HCT116 (cell line): ENCODE data around the gene RARS2. TPM values are rescaled to one million over a fixed set of nuclear protein-coding genes. Genes with fewer than 3 reads are reported as not detected.

Experiments
- ATAC-seq: fragments of 200-7000 bp; cut with Tn5 transposase; 2 replicates; pipeline ENCODE4 v1.9.1; 2020; ENCODE audit warnings: mild to moderate bottlenecking, moderate library complexity
- BruUV-seq: library from RNA; stranded (reverse); fragments of 400-500 nt; replicated peaks from 2 replicates; lab custom pipeline; 2021; lab: Mats Ljungman, UMichigan
- CTCF ChIA-PET: fragments of 300-600 bp; sonication (Branson Sonifier 250); formaldehyde crosslinking; loops from one replicate; lab custom pipeline; 2021; ENCODE audit warnings: antibody characterized with exemption; lab: Charles Lee
- POLR2A ChIA-PET: fragments of 300-600, 350-600 bp; sonication (Branson Sonifier 250); formaldehyde crosslinking; loops from one replicate; lab custom pipeline; 2021; ENCODE audit warnings: antibody characterized with exemption; lab: Charles Lee
- RAD21 ChIA-PET, 2 experiments: fragments of 300-600 bp; sonication (Branson Sonifier 250); formaldehyde crosslinking; loops; one replicate each; lab custom pipeline; 2023; ENCODE audit warnings: low total read pairs in 2 of 2; ENCODE audit not compliant: uncharacterized antibody in 2 of 2, unreplicated experiment in 2 of 2, low non-redundant PET in 1 of 2; lab: Charles Lee
- DNase-seq: peaks from one replicate; pipeline ENCODE4 v3.0.0-alpha.2; 2010; ENCODE audit warnings: low read depth, low spot score
- H2AFZ ChIP-seq: fragments of 200-600 bp; shearing (Covaris generic), sonication (generic); 2 replicates; pipeline ENCODE4 v1.6.1; 2017; ENCODE audit warnings: low read depth, mixed run types, mixed read lengths, antibody characterized with exemption, low read length; ENCODE audit not compliant: poor library complexity, severe bottlenecking
- H3K27ac ChIP-seq: 2 replicates; pipeline ENCODE4 v1.5.1; 2012; ENCODE audit warnings: low read depth, low read length
- H3K27me3 ChIP-seq: fragments of 200-600 bp; sonication (generic); 2 replicates; pipeline ENCODE4 v1.6.1; 2016; ENCODE audit warnings: mixed run types, low read length, mixed read lengths; ENCODE audit not compliant: insufficient read depth
- H3K36me3 ChIP-seq, 2 experiments: fragments of 200-500 bp in 1 of 2; fragments of 200-600 bp in 1 of 2; sonication (Bioruptor generic) in 1 of 2; sonication (generic) in 1 of 2; 2 replicates each; pipeline versions ENCODE4 v1.5.1 to v1.6.1; 2014 to 2016; ENCODE audit warnings: low read length in 2 of 2, inconsistent platforms in 1 of 2, mixed read lengths in 1 of 2, mixed run types in 1 of 2; ENCODE audit not compliant: insufficient read depth in 2 of 2, control insufficient read depth in 1 of 2
- H3K4me1 ChIP-seq, 2 experiments: fragments of 200-600 bp in 1 of 2; sonication (generic) in 1 of 2; 2 replicates each; pipeline versions ENCODE4 v1.5.1 to v1.6.1; 2012 to 2017; ENCODE audit warnings: low read length in 2 of 2, inconsistent platforms in 1 of 2, mild to moderate bottlenecking in 1 of 2, mixed read lengths in 1 of 2, mixed run types in 1 of 2, moderate library complexity in 1 of 2; ENCODE audit not compliant: insufficient read depth in 2 of 2, control insufficient read depth in 1 of 2
- H3K4me2 ChIP-seq: fragments of 200-600 bp; sonication (generic); 2 replicates; pipeline ENCODE4 v1.6.1; 2017; ENCODE audit warnings: mixed run types, low read length, mixed read lengths
- H3K4me3 ChIP-seq, 2 experiments: fragments of 200-600 bp in 1 of 2; sonication (generic) in 1 of 2; replicated peaks in 1 of 2; 2 replicates each; pipeline ENCODE4 v1.5.1; 2011 to 2016; ENCODE audit warnings: low read length in 2 of 2, control low read depth in 1 of 2, low read depth in 1 of 2, mild to moderate bottlenecking in 1 of 2, mixed read lengths in 1 of 2, mixed run types in 1 of 2
- H3K79me2 ChIP-seq: fragments of 200-600 bp; sonication (generic); 2 replicates; pipeline ENCODE4 v1.6.1; 2017; ENCODE audit warnings: mild to moderate bottlenecking, mixed run types, low read length, moderate library complexity, mixed read lengths; ENCODE audit not compliant: insufficient read depth
- H3K9ac ChIP-seq: fragments of 200-600 bp; sonication (generic); 2 replicates; pipeline ENCODE4 v1.6.1; 2016; ENCODE audit warnings: low read length, mixed read lengths
- H3K9me2 ChIP-seq: fragments of 200-600 bp; sonication (generic), shearing (Covaris generic); 2 replicates; pipeline ENCODE4 v1.6.1; 2017; ENCODE audit warnings: mixed run types, mild to moderate bottlenecking, moderate library complexity; ENCODE audit not compliant: insufficient read depth
- H3K9me3 ChIP-seq, 2 experiments: fragments of 200-500 bp in 1 of 2; fragments of 200-600 bp in 1 of 2; sonication (Bioruptor generic) in 1 of 2; sonication (generic) in 1 of 2; 2 replicates each; pipeline ENCODE4 v1.6.1; 2014 to 2017; ENCODE audit warnings: low read length in 2 of 2, mixed read lengths in 2 of 2, inconsistent platforms in 1 of 2, low read depth in 1 of 2, mild to moderate bottlenecking in 1 of 2, mixed run types in 1 of 2, moderate library complexity in 1 of 2; ENCODE audit not compliant: control insufficient read depth in 1 of 2, insufficient read depth in 1 of 2
- H4K20me1 ChIP-seq: fragments of 200-600 bp; sonication (generic), shearing (Covaris generic); 2 replicates; pipeline ENCODE4 v1.6.1; 2017; ENCODE audit warnings: mixed run types, mild to moderate bottlenecking, moderate library complexity; ENCODE audit not compliant: insufficient read depth
- CEBPB ChIP-seq: IDR thresholded peaks from 2 replicates; pipeline ENCODE4 v1.6.1; 2012; ENCODE audit warnings: low read depth
- EZH2 ChIP-seq: fragments of 200-600 bp; sonication (generic); IDR thresholded peaks from 2 replicates; pipeline ENCODE4 v1.6.1; 2017; ENCODE audit warnings: antibody characterized with exemption, mixed run types
- POLR2AphosphoS5 ChIP-seq: IDR thresholded peaks from 2 replicates; pipeline ENCODE4 v1.6.1; 2011; ENCODE audit warnings: mild to moderate bottlenecking, low read depth, low read length, moderate library complexity
- REST ChIP-seq: IDR thresholded peaks from 2 replicates; pipeline ENCODE4 v1.6.1; 2012; ENCODE audit warnings: low read depth
- SP1 ChIP-seq: IDR thresholded peaks from 2 replicates; pipeline ENCODE4 v1.6.1; 2012; ENCODE audit warnings: low read depth
- YY1 ChIP-seq: IDR thresholded peaks from 2 replicates; pipeline ENCODE4 v1.6.1; 2011; ENCODE audit warnings: low read length, low read depth, moderate library complexity, mild to moderate bottlenecking; ENCODE audit not compliant: insufficient replicate concordance; ENCODE audit errors: extremely low read depth
- ZFX ChIP-seq: fragments of 450-650 bp; IDR thresholded peaks from 2 replicates; pipeline ENCODE4 v1.6.1; 2017
- ZNF274 ChIP-seq: fragments of 200-500 bp; sonication (Bioruptor generic); IDR thresholded peaks from 2 replicates; pipeline ENCODE4 v1.6.1; 2014; ENCODE audit warnings: mild to moderate bottlenecking, low read depth, low read length, inconsistent platforms
- intact Hi-C: fragments of 100-400 bp; cut with micrococcal nuclease; formaldehyde crosslinking; loops from 2 replicates; pipeline ENCODE4 v1.10.0; 2022
- total RNA-seq: library from RNA; stranded (reverse); gene quantifications from one replicate; pipeline ENCODE4 v1.2.1, GENCODE V29; 2021; ENCODE audit not compliant: unreplicated experiment
- TF ChIP-seq, protein P1 (sequence below): IDR thresholded peaks from 2 replicates; pipeline ENCODE4 v1.6.1; 2011; ENCODE audit warnings: mild to moderate bottlenecking, low read length, moderate library complexity; ENCODE audit not compliant: insufficient replicate concordance; ENCODE audit errors: extremely low read depth

Gene RARS2
- total RNA-seq, 1 experiment from 2014 or later, result 34.8 TPM

DNA sequence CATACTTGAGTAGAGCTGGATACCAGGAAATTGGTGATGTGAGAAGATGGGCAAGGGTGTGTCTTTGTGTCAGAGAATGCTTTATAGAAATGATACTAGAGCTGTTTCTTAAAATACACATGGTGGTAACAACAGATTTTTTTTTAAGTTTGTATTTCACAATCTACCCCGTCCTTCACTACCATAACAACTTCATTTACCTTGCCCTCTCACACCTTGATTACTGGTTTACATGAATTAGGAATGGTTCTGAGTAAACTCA, 45.4 kb downstream of the RARS2 start:
- Histone ChIP-seq H3K9ac (no peak overlapping the region), H3K4me1 (no peaks in the 10 kb centered on the region), H3K4me3 (no peak overlapping the region), H2AFZ (no peak overlapping the region), H3K36me3 (peaks cover 3 to 22% of the 10 kb centered on the region in 2 experiments; a peak in 2 of 4 replicates), H3K79me2 (no peaks in the 10 kb centered on the region), H3K27me3 (no peaks in the 10 kb centered on the region), H3K27ac (no peak overlapping the region), H3K4me2 (no peak overlapping the region), H3K9me2 (no peaks in the 10 kb centered on the region), H4K20me1 (no peaks in the 10 kb centered on the region), H3K9me3 (peaks cover 0 to 2% of the 10 kb centered on the region in 2 experiments; a peak in 1 of 4 replicates)
- ChIA-PET CTCF (no interaction called here), RAD21 (no interaction called here), POLR2A (no interaction called here)
- TF ChIP-seq YY1, result no peak
- BruUV-seq, result no TSS peak
- no peak for ATAC-seq
- intact Hi-C loops, result no loop called here
- DNase-seq, result no peak

GRCh38 chr6:87543696-87544473, 45.9 kb downstream of the RARS2 start:
- no peak overlapping the region for H3K9ac ChIP-seq
- no TSS peak for BruUV-seq
- CTCF ChIA-PET, result no interaction called here
- H3K9me2 ChIP-seq, result no peaks in the 10 kb centered on the region
- H3K36me3 ChIP-seq, result peaks cover 3 to 27% of the 10 kb centered on the region in 2 experiments; a peak in 2 of 4 replicates
- no peak overlapping the region for H3K4me3 ChIP-seq
- DNase-seq (no peak), ATAC-seq (no peak)
- H4K20me1 ChIP-seq, result no peaks in the 10 kb centered on the region
- intact Hi-C loops, result no loop called here
- RAD21 ChIA-PET, result no interaction called here
- H3K4me2 ChIP-seq, result no peak overlapping the region
- no peaks in the 10 kb centered on the region for H3K4me1 ChIP-seq
- H2AFZ ChIP-seq, result no peak overlapping the region
- H3K9me3 ChIP-seq, result peaks cover 0 to 4% of the 10 kb centered on the region in 2 experiments; a peak in 1 of 4 replicates
- H3K79me2 ChIP-seq, result no peaks in the 10 kb centered on the region
- no peaks in the 10 kb centered on the region for H3K27me3 ChIP-seq
- POLR2A ChIA-PET, result no interaction called here
- no peak overlapping the region for H3K27ac ChIP-seq
- TF ChIP-seq ZNF274 (no peak), ZFX (no peak), YY1 (no peak), CEBPB (no peak), POLR2AphosphoS5 (no peak), SP1 (no peak), EZH2 (no peak), REST (no peak)
- TF ChIP-seq, protein P1, sequence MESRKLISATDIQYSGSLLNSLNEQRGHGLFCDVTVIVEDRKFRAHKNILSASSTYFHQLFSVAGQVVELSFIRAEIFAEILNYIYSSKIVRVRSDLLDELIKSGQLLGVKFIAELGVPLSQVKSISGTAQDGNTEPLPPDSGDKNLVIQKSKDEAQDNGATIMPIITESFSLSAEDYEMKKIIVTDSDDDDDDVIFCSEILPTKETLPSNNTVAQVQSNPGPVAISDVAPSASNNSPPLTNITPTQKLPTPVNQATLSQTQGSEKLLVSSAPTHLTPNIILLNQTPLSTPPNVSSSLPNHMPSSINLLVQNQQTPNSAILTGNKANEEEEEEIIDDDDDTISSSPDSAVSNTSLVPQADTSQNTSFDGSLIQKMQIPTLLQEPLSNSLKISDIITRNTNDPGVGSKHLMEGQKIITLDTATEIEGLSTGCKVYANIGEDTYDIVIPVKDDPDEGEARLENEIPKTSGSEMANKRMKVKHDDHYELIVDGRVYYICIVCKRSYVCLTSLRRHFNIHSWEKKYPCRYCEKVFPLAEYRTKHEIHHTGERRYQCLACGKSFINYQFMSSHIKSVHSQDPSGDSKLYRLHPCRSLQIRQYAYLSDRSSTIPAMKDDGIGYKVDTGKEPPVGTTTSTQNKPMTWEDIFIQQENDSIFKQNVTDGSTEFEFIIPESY, result no peak
